ENCODE measurements around the gene CSHL1.
"Not testable (repeated sequence)": the region's sequence is repeated elsewhere in the genome, so short reads cannot be mapped to it uniquely, and the experiment has no call there.

CSHL1 gene

DNA sequence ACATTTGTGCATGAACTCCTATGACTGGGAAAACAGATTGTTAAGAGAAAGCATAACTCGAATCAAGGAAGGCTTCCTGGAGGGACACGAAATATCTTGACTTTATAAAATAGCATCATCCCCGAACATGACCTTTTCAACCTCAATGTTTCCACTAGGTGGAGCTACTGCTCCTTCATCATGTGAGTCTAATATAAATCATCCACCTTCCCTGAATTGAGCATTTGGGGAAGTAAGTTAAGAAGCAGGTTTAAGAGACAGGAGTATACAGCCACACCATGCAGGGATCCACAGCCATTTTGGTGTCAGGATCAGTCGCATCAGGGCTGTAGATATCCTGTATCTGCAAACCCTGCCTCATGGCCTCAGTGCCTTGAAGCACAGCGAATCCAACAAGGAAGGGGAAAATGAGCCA lies 7.3 kb downstream of the CSHL1 start:
- TF ChIP-seq, protein P1, sequence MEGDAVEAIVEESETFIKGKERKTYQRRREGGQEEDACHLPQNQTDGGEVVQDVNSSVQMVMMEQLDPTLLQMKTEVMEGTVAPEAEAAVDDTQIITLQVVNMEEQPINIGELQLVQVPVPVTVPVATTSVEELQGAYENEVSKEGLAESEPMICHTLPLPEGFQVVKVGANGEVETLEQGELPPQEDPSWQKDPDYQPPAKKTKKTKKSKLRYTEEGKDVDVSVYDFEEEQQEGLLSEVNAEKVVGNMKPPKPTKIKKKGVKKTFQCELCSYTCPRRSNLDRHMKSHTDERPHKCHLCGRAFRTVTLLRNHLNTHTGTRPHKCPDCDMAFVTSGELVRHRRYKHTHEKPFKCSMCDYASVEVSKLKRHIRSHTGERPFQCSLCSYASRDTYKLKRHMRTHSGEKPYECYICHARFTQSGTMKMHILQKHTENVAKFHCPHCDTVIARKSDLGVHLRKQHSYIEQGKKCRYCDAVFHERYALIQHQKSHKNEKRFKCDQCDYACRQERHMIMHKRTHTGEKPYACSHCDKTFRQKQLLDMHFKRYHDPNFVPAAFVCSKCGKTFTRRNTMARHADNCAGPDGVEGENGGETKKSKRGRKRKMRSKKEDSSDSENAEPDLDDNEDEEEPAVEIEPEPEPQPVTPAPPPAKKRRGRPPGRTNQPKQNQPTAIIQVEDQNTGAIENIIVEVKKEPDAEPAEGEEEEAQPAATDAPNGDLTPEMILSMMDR (IDR thresholded peaks at IDR 0.05; ENCODE audit: poor library complexity, severe bottlenecking): peak; percentile 62
- H3K4me1 ChIP-seq (ENCODE audit: insufficient read depth, poor library complexity, severe bottlenecking); H3K9me3 ChIP-seq (ENCODE audit: severe bottlenecking); H3K4me3 ChIP-seq (ENCODE audit: severe bottlenecking); H3K27me3 ChIP-seq (ENCODE audit: insufficient read depth, poor library complexity, severe bottlenecking); DNase-seq (ENCODE audit: low spot score); H3K27ac ChIP-seq (ENCODE audit: poor library complexity, severe bottlenecking); H3K36me3 ChIP-seq (ENCODE audit: low read depth): not testable (repeated sequence)
- ATAC-seq (ENCODE audit: low read depth): peak; percentile 37

- H3K36me3 ChIP-seq (ENCODE audit: low read depth); H3K27ac ChIP-seq (ENCODE audit: poor library complexity, severe bottlenecking); ATAC-seq (ENCODE audit: low read depth): not testable (repeated sequence)
Observed at GRCh38 chr17:63901971-63902370, 9.1 kb downstream of the CSHL1 start.

GRCh38 chr17:63898899-63899798 lies 11.9 kb downstream of the CSHL1 start:
- not testable (repeated sequence) for H3K27ac ChIP-seq (ENCODE audit: poor library complexity, severe bottlenecking); H3K27me3 ChIP-seq (ENCODE audit: insufficient read depth, poor library complexity, severe bottlenecking); H3K9me3 ChIP-seq (ENCODE audit: severe bottlenecking); DNase-seq (ENCODE audit: low spot score); H3K4me3 ChIP-seq (ENCODE audit: severe bottlenecking); H3K4me1 ChIP-seq (ENCODE audit: insufficient read depth, poor library complexity, severe bottlenecking); H3K36me3 ChIP-seq (ENCODE audit: low read depth)
- ATAC-seq (ENCODE audit: low read depth): peak; percentile 71

More at GRCh38 chr17:63901971-63902370, 9.1 kb downstream of the CSHL1 start:
- not testable (repeated sequence) for H3K4me3 ChIP-seq (ENCODE audit: severe bottlenecking); H3K4me1 ChIP-seq (ENCODE audit: insufficient read depth, poor library complexity, severe bottlenecking); H3K9me3 ChIP-seq (ENCODE audit: severe bottlenecking); H3K27me3 ChIP-seq (ENCODE audit: insufficient read depth, poor library complexity, severe bottlenecking)
- peak; percentile 24 for DNase-seq (ENCODE audit: low spot score)

DNA sequence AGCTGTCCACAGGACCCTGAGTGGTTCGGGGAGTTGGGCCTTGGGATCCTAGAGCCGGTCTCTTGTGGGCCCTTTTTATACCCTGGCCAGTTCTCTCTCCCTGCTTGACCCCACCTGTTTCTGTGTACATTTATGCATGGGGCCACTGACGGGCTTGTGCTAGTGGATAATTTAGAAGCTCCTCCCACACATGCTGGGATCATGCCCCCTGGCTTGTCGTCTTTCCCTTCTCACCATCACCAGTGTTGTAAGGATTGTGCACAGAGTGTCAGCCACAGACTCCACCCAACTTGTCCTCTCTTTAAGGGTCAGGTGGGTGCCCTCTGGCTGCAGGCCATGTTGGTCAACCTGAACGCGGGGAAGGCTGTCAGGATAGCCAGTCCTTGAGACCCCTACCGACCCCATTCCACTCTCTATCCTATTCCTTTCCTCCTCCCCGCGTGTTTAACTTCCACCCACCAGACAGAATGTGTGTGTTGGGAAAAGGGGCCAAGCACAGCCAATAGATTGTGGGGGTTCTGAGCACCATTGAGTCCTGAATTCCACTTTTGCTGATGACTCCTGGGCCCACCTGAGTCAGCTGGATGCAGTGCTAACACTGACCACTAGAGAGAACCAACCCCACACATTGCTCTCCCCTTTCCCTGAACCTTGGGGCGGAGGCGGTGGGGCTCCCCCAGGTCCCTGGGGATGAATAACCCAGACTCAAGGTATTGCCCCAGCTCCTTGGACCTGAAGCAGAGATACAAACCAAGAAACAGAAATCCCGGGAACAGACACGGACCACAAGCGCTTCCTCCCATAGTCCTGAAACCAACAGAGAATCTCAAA lies 14.3 kb downstream of the CSHL1 start, which contains the start of gene CSH1:
Gene CSH1, minus strand, starts transcription at position 51 of the 831 bp plus-strand sequence. CDS start 63 bp downstream, outside the sequence.
- not testable (repeated sequence) for DNase-seq (ENCODE audit: low spot score); H3K4me1 ChIP-seq (ENCODE audit: insufficient read depth, poor library complexity, severe bottlenecking); H3K27me3 ChIP-seq (ENCODE audit: insufficient read depth, poor library complexity, severe bottlenecking); H3K4me3 ChIP-seq (ENCODE audit: severe bottlenecking); H3K27ac ChIP-seq (ENCODE audit: poor library complexity, severe bottlenecking); H3K36me3 ChIP-seq (ENCODE audit: low read depth); H3K9me3 ChIP-seq (ENCODE audit: severe bottlenecking); ATAC-seq (ENCODE audit: low read depth)

DNA sequence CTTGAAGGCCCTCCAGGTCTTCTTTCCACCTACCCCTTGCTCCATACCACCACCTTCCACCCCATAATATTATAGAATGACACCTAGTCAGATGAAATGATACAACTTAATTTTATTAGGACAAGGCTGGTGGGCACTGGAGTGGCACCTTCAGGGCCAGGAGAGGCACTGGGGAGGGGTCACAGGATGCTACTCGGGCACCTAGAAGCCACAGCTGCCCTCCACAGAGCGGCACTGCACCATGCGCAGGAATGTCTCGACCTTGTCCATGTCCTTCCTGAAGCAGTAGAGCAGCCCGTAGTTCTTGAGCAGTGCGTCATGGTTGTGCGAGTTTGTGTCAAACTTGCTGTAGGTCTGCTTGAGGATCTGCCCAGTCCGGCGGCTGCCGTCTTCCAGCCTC lies 16.2 kb downstream of the CSHL1 start:
- not testable (repeated sequence) for H3K4me1 ChIP-seq (ENCODE audit: insufficient read depth, poor library complexity, severe bottlenecking); H3K9me3 ChIP-seq (ENCODE audit: severe bottlenecking); H3K27ac ChIP-seq (ENCODE audit: poor library complexity, severe bottlenecking); H3K27me3 ChIP-seq (ENCODE audit: insufficient read depth, poor library complexity, severe bottlenecking); ATAC-seq (ENCODE audit: low read depth); H3K36me3 ChIP-seq (ENCODE audit: low read depth); DNase-seq (ENCODE audit: low spot score); H3K4me3 ChIP-seq (ENCODE audit: severe bottlenecking)

- not testable (repeated sequence) for ATAC-seq (ENCODE audit: low read depth); DNase-seq (ENCODE audit: low spot score); H3K27me3 ChIP-seq (ENCODE audit: insufficient read depth, poor library complexity, severe bottlenecking); H3K27ac ChIP-seq (ENCODE audit: poor library complexity, severe bottlenecking); H3K4me1 ChIP-seq (ENCODE audit: insufficient read depth, poor library complexity, severe bottlenecking); H3K4me3 ChIP-seq (ENCODE audit: severe bottlenecking); H3K36me3 ChIP-seq (ENCODE audit: low read depth); H3K9me3 ChIP-seq (ENCODE audit: severe bottlenecking)
Observed at GRCh38 chr17:63894021-63894420, 17.0 kb downstream of the CSHL1 start.

DNA sequence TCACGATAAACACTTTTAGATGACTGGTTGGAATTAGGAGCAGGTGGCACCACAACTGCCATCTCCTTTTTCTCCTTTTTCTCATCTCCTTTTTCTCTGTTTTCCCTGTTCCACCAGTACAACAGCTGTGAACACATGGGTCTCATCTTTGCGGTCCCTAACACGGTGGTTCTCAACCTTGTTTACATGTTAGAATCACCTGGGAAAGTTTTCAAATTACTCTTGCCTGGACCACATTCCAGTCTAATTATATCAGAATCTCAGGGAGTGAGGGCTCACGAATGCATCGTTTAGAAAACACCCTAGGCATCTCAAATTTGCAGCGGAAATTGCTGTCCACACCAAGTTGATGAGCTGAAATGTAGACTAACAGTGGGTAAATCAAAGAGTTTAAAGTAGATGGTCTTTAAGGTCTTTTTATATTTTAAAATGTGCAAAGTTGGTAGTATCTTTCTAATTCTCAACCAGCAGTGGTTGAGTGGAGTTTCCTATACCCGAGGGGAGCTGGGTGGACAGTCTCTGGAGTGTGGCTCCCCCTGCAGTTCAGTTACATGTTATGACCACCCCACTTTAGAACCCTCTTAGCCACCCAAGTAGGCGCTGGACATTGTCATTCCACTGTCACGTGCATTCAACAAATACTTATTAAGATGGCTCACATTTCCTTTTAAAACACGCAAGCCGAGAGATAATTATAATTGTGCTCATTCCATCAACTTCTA lies 18.6 kb downstream of the CSHL1 start:
- H3K4me1 ChIP-seq (ENCODE audit: insufficient read depth, poor library complexity, severe bottlenecking); H3K4me3 ChIP-seq (ENCODE audit: severe bottlenecking); DNase-seq (ENCODE audit: low spot score); H3K36me3 ChIP-seq (ENCODE audit: low read depth); ATAC-seq (ENCODE audit: low read depth); H3K27me3 ChIP-seq (ENCODE audit: insufficient read depth, poor library complexity, severe bottlenecking); H3K27ac ChIP-seq (ENCODE audit: poor library complexity, severe bottlenecking); H3K9me3 ChIP-seq (ENCODE audit: severe bottlenecking): not testable (repeated sequence)
